ENCODE data around the gene WDR37.

WDR37 gene

GRCh38 chr10:1171182-1171581 lies 115.0 kb downstream of the WDR37 start:
- H3K36me3 ChIP-seq (ENCODE audit: insufficient read depth, low read length) = no peaks in the 10 kb centered on the region
- ATAC-seq (ENCODE audit: insufficient read depth, low read depth) (no peak), DNase-seq (no peak)
- H3K4me3 ChIP-seq (ENCODE audit: low read depth in 1 of 2, low read length in 2 of 2) = no peak overlapping the region
- no peak overlapping the region for H2AFZ ChIP-seq (ENCODE audit: low read depth, low read length)
- TF ChIP-seq EZH2 (IDR thresholded peaks at IDR 0.05; ENCODE audit: borderline replicate concordance, low read depth, low read length, severe bottlenecking) = no peak
- TF ChIP-seq, protein P1, sequence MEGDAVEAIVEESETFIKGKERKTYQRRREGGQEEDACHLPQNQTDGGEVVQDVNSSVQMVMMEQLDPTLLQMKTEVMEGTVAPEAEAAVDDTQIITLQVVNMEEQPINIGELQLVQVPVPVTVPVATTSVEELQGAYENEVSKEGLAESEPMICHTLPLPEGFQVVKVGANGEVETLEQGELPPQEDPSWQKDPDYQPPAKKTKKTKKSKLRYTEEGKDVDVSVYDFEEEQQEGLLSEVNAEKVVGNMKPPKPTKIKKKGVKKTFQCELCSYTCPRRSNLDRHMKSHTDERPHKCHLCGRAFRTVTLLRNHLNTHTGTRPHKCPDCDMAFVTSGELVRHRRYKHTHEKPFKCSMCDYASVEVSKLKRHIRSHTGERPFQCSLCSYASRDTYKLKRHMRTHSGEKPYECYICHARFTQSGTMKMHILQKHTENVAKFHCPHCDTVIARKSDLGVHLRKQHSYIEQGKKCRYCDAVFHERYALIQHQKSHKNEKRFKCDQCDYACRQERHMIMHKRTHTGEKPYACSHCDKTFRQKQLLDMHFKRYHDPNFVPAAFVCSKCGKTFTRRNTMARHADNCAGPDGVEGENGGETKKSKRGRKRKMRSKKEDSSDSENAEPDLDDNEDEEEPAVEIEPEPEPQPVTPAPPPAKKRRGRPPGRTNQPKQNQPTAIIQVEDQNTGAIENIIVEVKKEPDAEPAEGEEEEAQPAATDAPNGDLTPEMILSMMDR (IDR thresholded peaks at IDR 0.05; ENCODE audit: borderline replicate concordance, extremely low read depth, low read length, poor library complexity, severe bottlenecking) = no peak
- H3K4me2 ChIP-seq (ENCODE audit: insufficient read depth, low read length) = no peak overlapping the region
- H3K79me2 ChIP-seq (ENCODE audit: insufficient read depth, low read length) = no peaks in the 10 kb centered on the region
- H4K20me1 ChIP-seq (ENCODE audit: insufficient read depth, low read length) = 0 out of 2 replicates have a peak, but pooled peaks cover 2% of the 10 kb centered on the region
- H3K9ac ChIP-seq (ENCODE audit: low read depth, low read length) = no peak overlapping the region
- H3K9me3 ChIP-seq (ENCODE audit: insufficient read depth, low read length, severe bottlenecking) = no peaks in the 10 kb centered on the region
- no peaks in the 10 kb centered on the region for H3K27me3 ChIP-seq (ENCODE audit: insufficient read depth, low read length, poor library complexity)
- no peak overlapping the region for H3K27ac ChIP-seq (ENCODE audit: low read length)
- H3K4me1 ChIP-seq (ENCODE audit: insufficient read depth, low read length) = no peaks in the 10 kb centered on the region

DNA sequence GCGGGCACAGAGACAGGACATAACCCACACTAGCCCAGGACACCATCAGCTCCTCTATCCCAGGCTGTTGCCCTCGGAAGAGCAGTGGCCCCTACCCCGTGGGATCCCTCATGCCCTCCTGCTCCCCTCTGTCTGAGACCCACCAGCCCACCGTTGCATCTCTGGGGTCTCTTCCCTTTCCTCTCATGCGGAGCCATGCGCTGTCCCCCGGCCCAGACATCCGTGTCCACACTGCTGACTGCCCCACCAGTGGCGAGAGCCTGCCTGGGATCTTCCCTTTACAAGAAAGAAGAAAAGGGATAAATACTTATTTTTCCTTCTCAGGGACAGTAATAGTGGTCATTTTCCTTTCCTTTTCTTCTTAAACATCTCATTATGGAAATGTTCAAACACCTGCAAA lies 115.4 kb downstream of the WDR37 start:
- TF ChIP-seq EZH2 (IDR thresholded peaks at IDR 0.05; ENCODE audit: borderline replicate concordance, low read depth, low read length, severe bottlenecking) = no peak
- TF ChIP-seq, protein P1 (IDR thresholded peaks at IDR 0.05; ENCODE audit: borderline replicate concordance, extremely low read depth, low read length, poor library complexity, severe bottlenecking) = no peak
- Histone ChIP-seq H3K9ac (ENCODE audit: low read depth, low read length) (no peak overlapping the region), H3K27ac (ENCODE audit: low read length) (no peak overlapping the region), H3K9me3 (ENCODE audit: insufficient read depth, low read length, severe bottlenecking) (no peaks in the 10 kb centered on the region), H4K20me1 (ENCODE audit: insufficient read depth, low read length) (0 out of 2 replicates have a peak, but pooled peaks cover 2% of the 10 kb centered on the region), H3K4me2 (ENCODE audit: insufficient read depth, low read length) (no peak overlapping the region), H3K36me3 (ENCODE audit: insufficient read depth, low read length) (no peaks in the 10 kb centered on the region), H3K27me3 (ENCODE audit: insufficient read depth, low read length, poor library complexity) (no peaks in the 10 kb centered on the region), H2AFZ (ENCODE audit: low read depth, low read length) (no peak overlapping the region), H3K4me1 (ENCODE audit: insufficient read depth, low read length) (no peaks in the 10 kb centered on the region), H3K4me3 (ENCODE audit: low read depth in 1 of 2, low read length in 2 of 2) (no peak overlapping the region), H3K79me2 (ENCODE audit: insufficient read depth, low read length) (no peaks in the 10 kb centered on the region)
- ATAC-seq (ENCODE audit: insufficient read depth, low read depth) = no peak
- no peak for DNase-seq

DNA sequence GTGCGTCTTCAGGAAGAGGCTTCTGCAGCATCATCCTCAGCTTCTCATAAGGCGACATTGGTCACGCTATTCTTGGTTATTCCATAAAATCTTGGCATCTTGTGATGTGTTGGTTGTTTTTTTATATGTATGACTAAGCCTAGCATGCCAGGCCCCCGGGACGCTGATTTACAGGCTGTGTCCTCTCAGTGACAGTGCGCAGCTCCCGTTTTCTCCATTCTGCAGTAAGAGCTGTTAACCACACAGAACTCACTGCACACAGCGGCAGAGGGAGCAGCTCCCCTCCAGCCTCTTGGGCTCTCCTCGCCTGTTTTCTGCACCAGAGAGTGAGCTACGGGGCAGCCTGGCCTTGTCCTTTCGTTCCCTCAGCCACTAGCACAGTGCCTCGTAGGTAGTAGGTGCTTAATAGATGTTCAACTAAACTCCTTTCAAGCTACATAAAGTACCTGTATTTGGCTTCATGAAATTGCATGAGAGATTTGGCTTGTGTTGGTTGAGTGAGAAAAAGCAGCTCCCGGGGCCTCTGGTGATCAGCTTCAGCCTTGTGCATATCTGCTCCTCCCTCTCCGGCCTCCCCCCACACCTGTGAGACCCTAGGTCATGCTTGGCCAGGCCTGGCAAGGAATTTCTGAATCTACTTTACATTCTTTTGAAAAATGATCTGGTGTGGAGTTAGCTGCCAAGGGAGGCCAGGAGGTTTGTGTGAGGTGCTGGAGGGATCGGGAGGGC lies 116.2 kb downstream of the WDR37 start:
- Histone ChIP-seq H3K4me1 (ENCODE audit: insufficient read depth, low read length) (no peaks in the 10 kb centered on the region), H3K79me2 (ENCODE audit: insufficient read depth, low read length) (no peaks in the 10 kb centered on the region), H3K9me3 (ENCODE audit: insufficient read depth, low read length, severe bottlenecking) (no peaks in the 10 kb centered on the region), H3K36me3 (ENCODE audit: insufficient read depth, low read length) (no peaks in the 10 kb centered on the region), H3K4me3 (ENCODE audit: low read depth in 1 of 2, low read length in 2 of 2) (no peak overlapping the region), H3K27ac (ENCODE audit: low read length) (no peak overlapping the region), H3K27me3 (ENCODE audit: insufficient read depth, low read length, poor library complexity) (no peaks in the 10 kb centered on the region), H4K20me1 (ENCODE audit: insufficient read depth, low read length) (0 out of 2 replicates have a peak, but pooled peaks cover 2% of the 10 kb centered on the region), H3K9ac (ENCODE audit: low read depth, low read length) (no peak overlapping the region), H3K4me2 (ENCODE audit: insufficient read depth, low read length) (no peak overlapping the region), H2AFZ (ENCODE audit: low read depth, low read length) (no peak overlapping the region)
- DNase-seq = no peak
- ATAC-seq (ENCODE audit: insufficient read depth, low read depth) = no peak
- TF ChIP-seq, protein P1 (IDR thresholded peaks at IDR 0.05; ENCODE audit: borderline replicate concordance, extremely low read depth, low read length, poor library complexity, severe bottlenecking) = no peak
- TF ChIP-seq EZH2 (IDR thresholded peaks at IDR 0.05; ENCODE audit: borderline replicate concordance, low read depth, low read length, severe bottlenecking) = no peak
